MCF 10A (cell line): ENCODE results near the gene MKNK1. TPM values are rescaled to one million over a fixed set of nuclear protein-coding genes. Genes with fewer than 3 reads are reported as not detected.

Source experiments
- BruUV-seq: library from RNA; stranded (reverse); fragments of 400-500 nt; replicated peaks from 2 replicates; lab custom pipeline; 2021; lab: Mats Ljungman, UMichigan
- CTCF ChIA-PET: fragments of 300-600 bp; sonication (Branson Sonifier 250); formaldehyde crosslinking; extraction: SDS; loops from one replicate; lab custom pipeline; 2021; ENCODE audit warnings: antibody characterized with exemption, inconsistent platforms; lab: Yijun Ruan, JAX
- POLR2A ChIA-PET: fragments of 300-600, 350-650 bp; sonication (Branson Sonifier 250); formaldehyde crosslinking; extraction: SDS; loops from one replicate; lab custom pipeline; 2020; ENCODE audit warnings: antibody characterized with exemption, inconsistent platforms; lab: Yijun Ruan, JAX
- DNase-seq: peaks from one replicate; pipeline ENCODE4 v3.0.0-alpha.2; 2018; ENCODE audit not compliant: unreplicated experiment
- H3K27ac Mint-ChIP-seq: one replicate; pipeline ENCODE4 v1.8.0; 2022; ENCODE audit warnings: mild to moderate bottlenecking, low read depth, mixed read lengths; ENCODE audit not compliant: unreplicated experiment
- H3K27me3 Mint-ChIP-seq: one replicate; pipeline ENCODE4 v1.8.0; 2022; ENCODE audit warnings: mixed read lengths; ENCODE audit not compliant: insufficient read depth, unreplicated experiment
- H3K36me3 Mint-ChIP-seq: one replicate; pipeline ENCODE4 v1.8.0; 2022; ENCODE audit warnings: mild to moderate bottlenecking, moderate library complexity, mixed read lengths; ENCODE audit not compliant: insufficient read depth, unreplicated experiment
- H3K4me1 Mint-ChIP-seq: one replicate; pipeline ENCODE4 v1.8.0; 2022; ENCODE audit warnings: mixed read lengths; ENCODE audit not compliant: insufficient read depth, unreplicated experiment
- H3K4me3 Mint-ChIP-seq: one replicate; pipeline ENCODE4 v1.8.0; 2022; ENCODE audit warnings: mild to moderate bottlenecking, moderate library complexity, mixed read lengths; ENCODE audit not compliant: unreplicated experiment
- H3K9me3 Mint-ChIP-seq: one replicate; pipeline ENCODE4 v1.8.0; 2022; ENCODE audit warnings: mixed read lengths; ENCODE audit not compliant: unreplicated experiment
- CTCF ChIP-seq: fragments of 200-600 bp; IDR thresholded peaks from one replicate; pipeline ENCODE4 v1.8.0; 2022; ENCODE audit warnings: antibody characterized with exemption, mild to moderate bottlenecking; ENCODE audit not compliant: unreplicated experiment
- intact Hi-C: fragments of 100-400 bp; cut with micrococcal nuclease; formaldehyde crosslinking; loops from 2 replicates; pipeline ENCODE4 v1.14.1; 2022
- total RNA-seq: library from RNA; stranded (reverse); gene quantifications from 2 replicates; pipeline ENCODE4 v1.2.3, GENCODE V29; 2022

MKNK1 gene
- total RNA-seq, 1 experiment from 2014 or later = 25.6 TPM

- no peaks in the 10 kb centered on the region for H3K27me3 Mint-ChIP-seq
- no peak overlapping the region for H3K4me3 Mint-ChIP-seq
- no peak overlapping the region for H3K27ac Mint-ChIP-seq
- peaks cover 52% of the 10 kb centered on the region for H3K4me1 Mint-ChIP-seq
- ChIA-PET CTCF (interaction anchor here (0.6 to 4.3 kb wide), 7 partner anchors 9 to 339 kb away, joined by 3 to 41 read pairs (median 8); no protein-coding TSS in a partner anchor), POLR2A (no interaction called here)
- intact Hi-C loops = no loop called here
- no peak for TF ChIP-seq CTCF
- H3K36me3 Mint-ChIP-seq = no peaks in the 10 kb centered on the region
- no peaks in the 10 kb centered on the region for H3K9me3 Mint-ChIP-seq
- peak; percentile 76 for DNase-seq
- BruUV-seq = no TSS peak
Measured at GRCh38 chr1:46520063-46520911, 83.8 kb downstream of the MKNK1 start.

- Mint-ChIP-seq H3K36me3 (no peaks in the 10 kb centered on the region), H3K4me3 (no peak overlapping the region), H3K27me3 (no peaks in the 10 kb centered on the region), H3K27ac (no peak overlapping the region), H3K9me3 (no peaks in the 10 kb centered on the region), H3K4me1 (peaks cover 52% of the 10 kb centered on the region)
- CTCF ChIA-PET = interaction anchor here (1.1 to 2.9 kb wide), 5 partner anchors 8 to 72 kb away, joined by 3 to 17 read pairs (median 8); no protein-coding TSS in a partner anchor
- BruUV-seq = no TSS peak
- no peak for DNase-seq
- no peak for TF ChIP-seq CTCF
- POLR2A ChIA-PET = no interaction called here
- intact Hi-C loops = no loop called here
Measured at GRCh38 chr1:46519209-46519608, 84.9 kb downstream of the MKNK1 start.

GRCh38 chr1:46517932-46518498, 86.1 kb downstream of the MKNK1 start:
- no peak overlapping the region for H3K27ac Mint-ChIP-seq
- no peaks in the 10 kb centered on the region for H3K36me3 Mint-ChIP-seq
- peaks cover 46% of the 10 kb centered on the region for H3K4me1 Mint-ChIP-seq
- TF ChIP-seq CTCF = no peak
- H3K9me3 Mint-ChIP-seq = no peaks in the 10 kb centered on the region
- intact Hi-C loops = no loop called here
- DNase-seq = no peak
- H3K4me3 Mint-ChIP-seq = no peak overlapping the region
- CTCF ChIA-PET = interaction anchor here (0.7 to 2.9 kb wide), 10 partner anchors 9 to 71 kb away, joined by 3 to 17 read pairs (median 5); a partner anchor contains a TSS
- no TSS peak for BruUV-seq
- POLR2A ChIA-PET = no interaction called here
- no peaks in the 10 kb centered on the region for H3K27me3 Mint-ChIP-seq

- H3K27ac Mint-ChIP-seq = no peak overlapping the region
- POLR2A ChIA-PET = interaction anchor here (1.0 kb wide), 1 partner anchor 9 kb away, joined by 3 read pairs; no protein-coding TSS in a partner anchor
- H3K36me3 Mint-ChIP-seq = no peaks in the 10 kb centered on the region
- H3K9me3 Mint-ChIP-seq = no peaks in the 10 kb centered on the region
- no peaks in the 10 kb centered on the region for H3K27me3 Mint-ChIP-seq
- no peak overlapping the region for H3K4me3 Mint-ChIP-seq
- CTCF ChIA-PET = interaction anchor here (0.6 to 2.4 kb wide), 10 partner anchors 10 to 41 kb away, joined by 3 to 17 read pairs (median 5); a partner anchor contains a TSS
- no TSS peak for BruUV-seq
- peaks cover 37% of the 10 kb centered on the region for H3K4me1 Mint-ChIP-seq
- TF ChIP-seq CTCF = no peak
- peak; percentile 88 for DNase-seq
- intact Hi-C loops = no loop called here
Measured at GRCh38 chr1:46517010-46517600, 87.0 kb downstream of the MKNK1 start.
